CD4-positive, alpha-beta T cell (primary cell): ENCODE data around the gene CATSPER4. TPM values are rescaled to one million over a fixed set of nuclear protein-coding genes. Genes with fewer than 3 reads are reported as not detected.

Experiments used
- ATAC-seq: fragments of 200-7000 bp; cut with Tn5 transposase; one replicate; pipeline ENCODE4 v1.10.0; 2022; ENCODE audit warnings: mild to moderate bottlenecking; ENCODE audit not compliant: poor library complexity
- CTCF ChIA-PET: fragments of 350-600 bp; sonication (Branson Sonifier 250); formaldehyde crosslinking; loops from one replicate; lab custom pipeline; 2021; ENCODE audit warnings: antibody characterized with exemption, inconsistent platforms; lab: Charles Lee
- POLR2A ChIA-PET: fragments of 350-600 bp; sonication (Branson Sonifier 250); formaldehyde crosslinking; loops from one replicate; lab custom pipeline; 2021; ENCODE audit warnings: antibody characterized with exemption, inconsistent platforms; lab: Charles Lee
- DNase-seq, 14 experiments: peaks; one replicate each; pipeline ENCODE4 v3.0.0-alpha.2; 2013 to 2020; ENCODE audit warnings: mixed read lengths in 2 of 14
- H3K27ac ChIP-seq, 2 donors: one replicate each; pipeline versions ENCODE4 v1.5.1 to v1.7.0; 2013; ENCODE audit warnings: low read length in 2 of 2, low read depth in 1 of 2, mild to moderate bottlenecking in 1 of 2
- H3K27me3 ChIP-seq, 2 experiments: 1 replicate in 1 of 2; 2 replicates in 1 of 2; pipeline versions ENCODE4 v1.6.1 to v1.7.0; 2013; ENCODE audit warnings: low read length in 2 of 2, control low read depth in 1 of 2, mild to moderate bottlenecking in 1 of 2, moderate library complexity in 1 of 2; ENCODE audit not compliant: insufficient read depth in 2 of 2, control insufficient read depth in 1 of 2
- H3K36me3 ChIP-seq: one replicate; pipeline ENCODE4 v1.6.1; 2013; ENCODE audit warnings: low read length, control low read depth; ENCODE audit not compliant: insufficient read depth
- H3K4me1 ChIP-seq: one replicate; pipeline ENCODE4 v1.6.1; 2013; ENCODE audit warnings: low read length, control low read depth; ENCODE audit not compliant: insufficient read depth
- H3K4me3 ChIP-seq: one replicate; pipeline ENCODE4 v1.5.1; 2013; ENCODE audit warnings: mild to moderate bottlenecking, low read length, moderate library complexity
- H3K9me3 ChIP-seq, 2 experiments: 1 replicate in 1 of 2; 2 replicates in 1 of 2; pipeline versions ENCODE4 v1.6.1 to v1.7.0; 2013; ENCODE audit warnings: low read length in 2 of 2, mild to moderate bottlenecking in 2 of 2, control low read depth in 1 of 2, moderate library complexity in 1 of 2; ENCODE audit not compliant: control insufficient read depth in 1 of 2, insufficient read depth in 1 of 2
- H3K27ac Mint-ChIP-seq: one replicate; pipeline ENCODE4 v1.8.0; 2020; ENCODE audit warnings: mixed read lengths
- H3K27me3 Mint-ChIP-seq: one replicate; pipeline ENCODE4 v1.8.0; 2021; ENCODE audit warnings: mixed read lengths
- H3K36me3 Mint-ChIP-seq: one replicate; pipeline ENCODE4 v1.8.0; 2021; ENCODE audit warnings: low read depth, mixed read lengths
- H3K4me1 Mint-ChIP-seq: one replicate; pipeline ENCODE4 v1.8.0; 2021; ENCODE audit warnings: low read depth, mixed read lengths
- H3K4me3 Mint-ChIP-seq: one replicate; pipeline ENCODE4 v1.8.0; 2020; ENCODE audit warnings: mild to moderate bottlenecking, mixed read lengths
- H3K9me3 Mint-ChIP-seq: one replicate; pipeline ENCODE4 v1.8.0; 2020; ENCODE audit warnings: mixed read lengths
- intact Hi-C, 2 experiments: fragments of 100-400 bp; cut with DNase I in 1 of 2; cut with micrococcal nuclease in 1 of 2; formaldehyde crosslinking; loops; one replicate each; pipeline versions ENCODE4 v1.15.1 to v1.9.0; 2023 to 2025; cut with DNase I, micrococcal nuclease
- total RNA-seq, 174 experiments: library from RNA in 2 of 174; stranded (reverse) in 2 of 174; gene quantifications; one replicate each; pipeline ENCODE4 v1.2.3 and lab custom pipeline; 2021 to 2026
- TF ChIP-seq, protein P1 (sequence below): fragments of 200-600 bp; IDR thresholded peaks from one replicate; pipeline ENCODE4 v1.8.0; 2022; ENCODE audit warnings: antibody characterized with exemption, mild to moderate bottlenecking

CATSPER4 gene
- total RNA-seq, 2 experiments from 2014 or later: not detected

DNA sequence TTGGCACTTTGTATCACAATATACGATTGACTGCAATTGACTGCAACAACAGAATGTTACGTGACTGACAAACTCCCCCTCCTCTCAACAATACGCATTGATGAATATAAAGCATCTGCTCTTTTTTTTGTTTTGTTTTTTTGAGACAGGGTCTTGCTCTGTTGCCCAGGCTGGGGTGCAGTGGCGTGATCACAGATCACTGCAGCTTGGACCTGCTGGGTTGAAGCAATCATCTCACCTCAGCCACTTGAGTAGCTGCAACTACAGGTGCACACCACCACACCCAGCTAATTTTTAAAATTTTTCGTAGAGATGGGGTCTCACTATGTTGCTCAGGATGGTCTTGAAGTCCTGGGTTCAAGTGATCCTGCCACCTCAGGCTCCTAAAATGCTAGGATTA, 22.3 kb downstream of the CATSPER4 start:
- TF ChIP-seq, protein P1, sequence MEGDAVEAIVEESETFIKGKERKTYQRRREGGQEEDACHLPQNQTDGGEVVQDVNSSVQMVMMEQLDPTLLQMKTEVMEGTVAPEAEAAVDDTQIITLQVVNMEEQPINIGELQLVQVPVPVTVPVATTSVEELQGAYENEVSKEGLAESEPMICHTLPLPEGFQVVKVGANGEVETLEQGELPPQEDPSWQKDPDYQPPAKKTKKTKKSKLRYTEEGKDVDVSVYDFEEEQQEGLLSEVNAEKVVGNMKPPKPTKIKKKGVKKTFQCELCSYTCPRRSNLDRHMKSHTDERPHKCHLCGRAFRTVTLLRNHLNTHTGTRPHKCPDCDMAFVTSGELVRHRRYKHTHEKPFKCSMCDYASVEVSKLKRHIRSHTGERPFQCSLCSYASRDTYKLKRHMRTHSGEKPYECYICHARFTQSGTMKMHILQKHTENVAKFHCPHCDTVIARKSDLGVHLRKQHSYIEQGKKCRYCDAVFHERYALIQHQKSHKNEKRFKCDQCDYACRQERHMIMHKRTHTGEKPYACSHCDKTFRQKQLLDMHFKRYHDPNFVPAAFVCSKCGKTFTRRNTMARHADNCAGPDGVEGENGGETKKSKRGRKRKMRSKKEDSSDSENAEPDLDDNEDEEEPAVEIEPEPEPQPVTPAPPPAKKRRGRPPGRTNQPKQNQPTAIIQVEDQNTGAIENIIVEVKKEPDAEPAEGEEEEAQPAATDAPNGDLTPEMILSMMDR: no peak
- ChIA-PET POLR2A (interaction anchor here (1.3 kb wide), 1 partner anchor 11 kb away, joined by 4 read pairs; no protein-coding TSS in a partner anchor), CTCF (interaction anchor here (2.5 kb wide), 1 partner anchor 21 kb away, joined by 7 read pairs; the partner anchor contains the start of gene CEP85)
- Histone ChIP-seq H3K4me1 (no peaks in the 10 kb centered on the region), H3K27ac (no peak overlapping the region), H3K27me3 (no peaks in the 10 kb centered on the region), H3K4me3 (no peak overlapping the region), H3K9me3 (no peaks in the 10 kb centered on the region), H3K36me3 (no peaks in the 10 kb centered on the region)
- Mint-ChIP-seq H3K27me3 (no peaks in the 10 kb centered on the region), H3K4me3 (no peak overlapping the region), H3K4me1 (no peaks in the 10 kb centered on the region), H3K36me3 (no peaks in the 10 kb centered on the region), H3K9me3 (no peaks in the 10 kb centered on the region), H3K27ac (no peak overlapping the region)
- DNase-seq: no peak
- no peak for ATAC-seq
- intact Hi-C loops: no loop called here

DNA sequence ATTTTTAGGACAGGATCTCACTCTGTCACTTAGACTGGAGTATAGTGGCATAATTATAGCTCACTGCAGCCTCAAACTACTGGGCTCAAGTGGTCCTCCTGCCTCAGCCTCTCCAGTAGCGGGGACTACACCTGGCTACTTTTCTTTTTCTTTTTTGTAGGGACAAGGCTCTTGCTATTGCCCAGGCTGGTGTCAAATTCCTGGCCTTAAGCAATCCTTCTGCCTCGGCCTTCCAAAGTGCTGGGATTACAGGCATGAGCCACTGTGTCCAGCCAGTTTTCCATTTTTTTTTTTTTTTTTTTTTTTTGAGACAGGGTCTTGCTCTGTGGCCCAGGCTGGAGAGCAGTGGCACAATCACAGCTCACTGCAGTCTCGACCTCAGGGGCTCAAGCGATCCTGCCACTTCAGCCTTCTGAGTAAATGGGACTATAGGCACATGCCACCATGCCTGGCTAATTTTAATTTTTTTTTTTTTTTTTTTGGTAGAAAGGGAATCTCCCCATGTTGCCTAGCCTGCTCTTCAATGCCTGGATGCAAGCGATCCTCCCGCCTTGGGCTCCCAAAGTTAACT, 23.0 kb downstream of the CATSPER4 start:
- Histone ChIP-seq H3K9me3 (no peaks in the 10 kb centered on the region), H3K4me1 (no peaks in the 10 kb centered on the region), H3K4me3 (no peak overlapping the region), H3K27ac (no peak overlapping the region), H3K27me3 (no peaks in the 10 kb centered on the region), H3K36me3 (no peaks in the 10 kb centered on the region)
- no peaks in the 10 kb centered on the region for H3K27me3 Mint-ChIP-seq
- no peaks in the 10 kb centered on the region for H3K9me3 Mint-ChIP-seq
- H3K4me3 Mint-ChIP-seq: no peak overlapping the region
- POLR2A ChIA-PET: interaction anchor here (0.7 to 1.3 kb wide), 2 partner anchors 12 to 108 kb away, joined by 4 to 5 read pairs; no protein-coding TSS in a partner anchor
- H3K36me3 Mint-ChIP-seq: no peaks in the 10 kb centered on the region
- TF ChIP-seq, protein P1: no peak
- CTCF ChIA-PET: interaction anchor here (0.7 to 2.5 kb wide), 4 partner anchors 11 to 171 kb away, joined by 3 to 7 read pairs (median 4); partner anchors contain the start of gene CEP85
- no peak overlapping the region for H3K27ac Mint-ChIP-seq
- DNase-seq: no peak
- H3K4me1 Mint-ChIP-seq: no peaks in the 10 kb centered on the region
- ATAC-seq: no peak
- intact Hi-C loops: no loop called here

DNA sequence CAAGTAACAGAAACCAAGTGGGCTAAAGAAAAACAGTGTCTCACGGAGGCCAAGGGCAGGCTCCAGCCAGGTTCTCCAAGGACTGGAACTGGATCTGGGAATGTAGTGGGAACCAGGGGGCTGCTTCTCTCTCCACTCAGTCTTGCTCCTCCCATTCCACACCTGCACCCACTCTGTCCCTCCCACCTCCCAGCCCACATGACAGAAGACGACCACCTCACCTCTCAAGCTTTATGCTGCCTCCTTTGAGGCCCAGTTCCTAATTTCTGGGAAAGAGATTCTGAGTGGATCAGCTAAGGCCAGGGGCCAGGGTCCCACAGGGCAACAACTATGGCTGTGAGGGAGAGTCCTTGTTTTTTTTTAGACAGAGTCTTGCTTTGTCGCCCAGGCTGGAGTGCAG, 24.8 kb downstream of the CATSPER4 start:
- intact Hi-C loops: no loop called here
- Histone ChIP-seq H3K27ac (no peak overlapping the region), H3K27me3 (no peaks in the 10 kb centered on the region), H3K4me1 (no peaks in the 10 kb centered on the region), H3K4me3 (no peak overlapping the region), H3K9me3 (no peaks in the 10 kb centered on the region), H3K36me3 (no peaks in the 10 kb centered on the region)
- H3K4me1 Mint-ChIP-seq: no peaks in the 10 kb centered on the region
- H3K27me3 Mint-ChIP-seq: no peaks in the 10 kb centered on the region
- no peaks in the 10 kb centered on the region for H3K9me3 Mint-ChIP-seq
- no peaks in the 10 kb centered on the region for H3K36me3 Mint-ChIP-seq
- ChIA-PET CTCF (no interaction called here), POLR2A (no interaction called here)
- DNase-seq (no peak), ATAC-seq (no peak)
- H3K27ac Mint-ChIP-seq: no peak overlapping the region
- TF ChIP-seq, protein P1: no peak
- no peak overlapping the region for H3K4me3 Mint-ChIP-seq
